Measurements from ENCODE around the gene BLNK. TPM values are rescaled to one million over a fixed set of nuclear protein-coding genes. Genes with fewer than 3 reads are reported as not detected.

Gene BLNK
- polyA plus RNA-seq, 2 of the 4 experiments (the other 2 are of a cell fraction), result not detected

- no peak for TF ChIP-seq MYC (IDR thresholded peaks at IDR 0.05; ENCODE audit: borderline replicate concordance, low read length)
- TF ChIP-seq ZNF302 (CRISPR knock-in tag; IDR thresholded peaks at IDR 0.05), result no peak
- TF ChIP-seq KDM5A (IDR thresholded peaks at IDR 0.05), result no peak
These were observed 34.5 kb downstream of the BLNK start (continued) for GRCh38 chr10:96236876-96237275.

GRCh38 chr10:96236090-96236478 is 35.3 kb downstream of the BLNK start:
- no peak overlapping the region for H3K27ac ChIP-seq
- ChIA-PET CTCF (interaction anchor here (1.6 kb wide), 1 partner anchor 14 kb away, joined by 3 read pairs; no protein-coding TSS in a partner anchor), POLR2A (no interaction called here)
- no peak overlapping the region for H3K4me3 ChIP-seq
- ATAC-seq (no peak), FAIRE-seq (no peak), DNase-seq (ENCODE audit: low read depth in 1 of 2, low spot score in 1 of 2) (no peak)
- TF ChIP-seq CTCF (IDR thresholded peaks at IDR 0.05), result no peak
- no peak for TF ChIP-seq ESRRA (IDR thresholded peaks at IDR 0.05; ENCODE audit: borderline replicate concordance, low read length)
- no peak for TF ChIP-seq POLR2AphosphoS2 (conservative IDR thresholded peaks at IDR 0.05; ENCODE audit: low read length)
- no peak for TF ChIP-seq MAFK (IDR thresholded peaks at IDR 0.05; ENCODE audit: partially characterized antibody)
- no peak for TF ChIP-seq PHF8 (IDR thresholded peaks at IDR 0.05; ENCODE audit: borderline replicate concordance, low read depth)
- no peak for TF ChIP-seq RFX5 (IDR thresholded peaks at IDR 0.05)
- no peak for TF ChIP-seq HDAC2 (IDR thresholded peaks at IDR 0.05)
- TF ChIP-seq MAZ (IDR thresholded peaks at IDR 0.05; ENCODE audit: borderline replicate concordance, low read depth, low read length), result no peak
- TF ChIP-seq NR3C1 (IDR thresholded peaks at IDR 0.05), result no peak
- TF ChIP-seq CHD4 (IDR thresholded peaks at IDR 0.05; ENCODE audit: borderline replicate concordance), result no peak
- no peak for TF ChIP-seq ELK1 (IDR thresholded peaks at IDR 0.05; ENCODE audit: low read depth, low read length)
- no peak for TF ChIP-seq ATOH8 (CRISPR knock-in tag; IDR thresholded peaks at IDR 0.05; ENCODE audit: low read depth)
- TF ChIP-seq FOSL2 (IDR thresholded peaks at IDR 0.05), result no peak
- no peak for TF ChIP-seq FOSL2 (CRISPR knock-in tag; IDR thresholded peaks at IDR 0.05)
- no peak for TF ChIP-seq HOXB13 (CRISPR knock-in tag; IDR thresholded peaks at IDR 0.05; ENCODE audit: low read depth)
- TF ChIP-seq HES2 (IDR thresholded peaks at IDR 0.05), result no peak
- no peak for TF ChIP-seq SMC3 (IDR thresholded peaks at IDR 0.05)
- TF ChIP-seq CEBPB (IDR thresholded peaks at IDR 0.05), result no peak
- no peaks in the 10 kb centered on the region for H3K9me3 ChIP-seq
- WGBS (ENCODE audit: missing lambda C conversion rate), result 56% methylated on average over 5 of the region's 6 CpGs
- no peak overlapping the region for H3K4me2 ChIP-seq
- no peaks in the 10 kb centered on the region for H3K4me1 ChIP-seq

- POLR2A ChIA-PET, result no interaction called here
- H3K4me2 ChIP-seq, result no peak overlapping the region
- WGBS (ENCODE audit: missing lambda C conversion rate), result 54% methylated on average over 8 of the region's 8 CpGs
- FAIRE-seq, result no peak
- no peaks in the 10 kb centered on the region for H3K4me1 ChIP-seq
- TF ChIP-seq PHF8 (IDR thresholded peaks at IDR 0.05; ENCODE audit: borderline replicate concordance, low read depth), result no peak
- TF ChIP-seq POLR2A (IDR thresholded peaks at IDR 0.05; ENCODE audit: low read length), result no peak
- no peak for TF ChIP-seq RNF2 (IDR thresholded peaks at IDR 0.05; ENCODE audit: borderline replicate concordance, low read depth)
- no peak for TF ChIP-seq ZSCAN20 (CRISPR knock-in tag; IDR thresholded peaks at IDR 0.05)
- TF ChIP-seq ESRRA (IDR thresholded peaks at IDR 0.05; ENCODE audit: borderline replicate concordance, low read length), result no peak
- no peak overlapping the region for H3K27ac ChIP-seq
- ATAC-seq, result no peak
- CTCF ChIA-PET, result interaction anchor here (1.6 kb wide), 1 partner anchor 13 kb away, joined by 3 read pairs; no protein-coding TSS in a partner anchor
- no peaks in the 10 kb centered on the region for H3K9me3 ChIP-seq
- DNase-seq (ENCODE audit: low read depth in 1 of 2, low spot score in 1 of 2), result no peak
- no peak overlapping the region for H3K4me3 ChIP-seq
These were observed 35.9 kb downstream of the BLNK start for GRCh38 chr10:96235326-96236089.
